Neuronal stem cell (in vitro differentiated cells): ENCODE results near the gene PPDPF.

Experiments
- DNase-seq: peaks from one replicate; pipeline ENCODE4 v3.0.0-alpha.2; 2013; ENCODE audit warnings: low spot score
- H2AFZ ChIP-seq: one replicate; pipeline ENCODE4 v1.6.1; 2013; ENCODE audit warnings: mild to moderate bottlenecking, low read length, inconsistent platforms
- H2AK5ac ChIP-seq: 2 replicates; pipeline ENCODE4 v1.6.1; 2013; ENCODE audit warnings: low read depth, mild to moderate bottlenecking, inconsistent platforms, low read length, moderate library complexity, mixed read lengths
- H2BK120ac ChIP-seq: 2 replicates; pipeline ENCODE4 v1.6.1; 2013; ENCODE audit warnings: low read depth, mild to moderate bottlenecking, inconsistent platforms, low read length, moderate library complexity, mixed read lengths
- H2BK12ac ChIP-seq: one replicate; pipeline ENCODE4 v1.6.1; 2013; ENCODE audit warnings: low read length, inconsistent platforms
- H2BK15ac ChIP-seq: 2 replicates; pipeline ENCODE4 v1.6.1; 2013; ENCODE audit warnings: mild to moderate bottlenecking, low read length, inconsistent platforms, mixed read lengths
- H2BK5ac ChIP-seq: one replicate; pipeline ENCODE4 v1.6.1; 2013; ENCODE audit warnings: inconsistent platforms, mild to moderate bottlenecking, low read length, moderate library complexity
- H3K14ac ChIP-seq: one replicate; pipeline ENCODE4 v1.6.1; 2013; ENCODE audit warnings: low read length, inconsistent platforms
- H3K18ac ChIP-seq: 2 replicates; pipeline ENCODE4 v1.6.1; 2013; ENCODE audit warnings: low read length, inconsistent platforms
- H3K23ac ChIP-seq: 2 replicates; pipeline ENCODE4 v1.6.1; 2013; ENCODE audit warnings: low read depth, mild to moderate bottlenecking, mixed read lengths, low read length, inconsistent platforms; ENCODE audit not compliant: poor library complexity
- H3K27ac ChIP-seq: replicated peaks from 3 replicates; pipeline ENCODE4 v1.5.1; 2013; ENCODE audit warnings: low read length, inconsistent platforms
- H3K27me3 ChIP-seq, 3 experiments: 2 replicates each; pipeline ENCODE4 v1.6.1; 2013; ENCODE audit warnings: low read length in 3 of 3, mild to moderate bottlenecking in 2 of 3, inconsistent platforms in 1 of 3, low read depth in 1 of 3, mixed read lengths in 1 of 3, moderate library complexity in 1 of 3; ENCODE audit not compliant: control insufficient read depth in 3 of 3, insufficient read depth in 3 of 3
- H3K36me3 ChIP-seq, 2 donors: replicated peaks in 1 of 2; 2 replicates each; pipeline ENCODE4 v1.6.1; 2013; ENCODE audit warnings: low read length in 2 of 2; ENCODE audit not compliant: control insufficient read depth in 2 of 2, insufficient read depth in 2 of 2
- H3K4ac ChIP-seq: 2 replicates; pipeline ENCODE4 v1.6.1; 2013; ENCODE audit warnings: inconsistent platforms, mild to moderate bottlenecking, low read length, moderate library complexity
- H3K4me1 ChIP-seq, 2 donors: 1 replicate in 1 of 2; 2 replicates in 1 of 2; pipeline ENCODE4 v1.6.1; 2013; ENCODE audit warnings: low read length in 2 of 2, low read depth in 1 of 2; ENCODE audit not compliant: control insufficient read depth in 2 of 2, insufficient read depth in 1 of 2
- H3K4me2 ChIP-seq: one replicate; pipeline ENCODE4 v1.6.1; 2013; ENCODE audit warnings: mild to moderate bottlenecking, low read length, inconsistent platforms; ENCODE audit not compliant: insufficient read depth, poor library complexity, severe bottlenecking
- H3K4me3 ChIP-seq, 2 donors: 2 replicates each; pipeline ENCODE4 v1.5.1; 2013; ENCODE audit warnings: low read length in 2 of 2, mild to moderate bottlenecking in 2 of 2, inconsistent platforms in 1 of 2, moderate library complexity in 1 of 2
- H3K79me1 ChIP-seq: one replicate; pipeline ENCODE4 v1.6.1; 2013; ENCODE audit warnings: low read depth, mild to moderate bottlenecking, inconsistent platforms, low read length, moderate library complexity
- H3K9ac ChIP-seq: one replicate; pipeline ENCODE4 v1.6.1; 2013; ENCODE audit warnings: mild to moderate bottlenecking, low read depth, low read length, inconsistent platforms; ENCODE audit not compliant: poor library complexity
- H3K9me3 ChIP-seq, 2 donors: replicated peaks in 1 of 2; 2 replicates each; pipeline versions ENCODE3 to v1.6.1; 2013; ENCODE audit warnings: low read length in 2 of 2, mild to moderate bottlenecking in 2 of 2, inconsistent platforms in 1 of 2, low read depth in 1 of 2, mixed read lengths in 1 of 2, moderate library complexity in 1 of 2; ENCODE audit not compliant: control insufficient read depth in 2 of 2, insufficient read depth in 1 of 2
- H4K8ac ChIP-seq: one replicate; pipeline ENCODE4 v1.6.1; 2013; ENCODE audit warnings: low read depth, mild to moderate bottlenecking, inconsistent platforms, low read length, moderate library complexity
- H4K91ac ChIP-seq: one replicate; pipeline ENCODE4 v1.6.1; 2013; ENCODE audit warnings: low read length, low read depth, mild to moderate bottlenecking, inconsistent platforms; ENCODE audit not compliant: poor library complexity
- WGBS, 2 donors: extraction: QIAGEN DNeasy Blood & Tissue Kit; methylation state at CpG; one replicate each; pipeline ENCODE4 v1.1.7; 2013; ENCODE audit warnings: missing lambda C conversion rate in 2 of 2, mixed read lengths in 1 of 2; ENCODE audit not compliant: insufficient read length in 2 of 2, insufficient replicate concordance in 1 of 2; ENCODE audit errors: extremely low coverage in 2 of 2; 5-methylcytosine and 5-hydroxymethylcytosine counted together

PPDPF gene

DNA sequence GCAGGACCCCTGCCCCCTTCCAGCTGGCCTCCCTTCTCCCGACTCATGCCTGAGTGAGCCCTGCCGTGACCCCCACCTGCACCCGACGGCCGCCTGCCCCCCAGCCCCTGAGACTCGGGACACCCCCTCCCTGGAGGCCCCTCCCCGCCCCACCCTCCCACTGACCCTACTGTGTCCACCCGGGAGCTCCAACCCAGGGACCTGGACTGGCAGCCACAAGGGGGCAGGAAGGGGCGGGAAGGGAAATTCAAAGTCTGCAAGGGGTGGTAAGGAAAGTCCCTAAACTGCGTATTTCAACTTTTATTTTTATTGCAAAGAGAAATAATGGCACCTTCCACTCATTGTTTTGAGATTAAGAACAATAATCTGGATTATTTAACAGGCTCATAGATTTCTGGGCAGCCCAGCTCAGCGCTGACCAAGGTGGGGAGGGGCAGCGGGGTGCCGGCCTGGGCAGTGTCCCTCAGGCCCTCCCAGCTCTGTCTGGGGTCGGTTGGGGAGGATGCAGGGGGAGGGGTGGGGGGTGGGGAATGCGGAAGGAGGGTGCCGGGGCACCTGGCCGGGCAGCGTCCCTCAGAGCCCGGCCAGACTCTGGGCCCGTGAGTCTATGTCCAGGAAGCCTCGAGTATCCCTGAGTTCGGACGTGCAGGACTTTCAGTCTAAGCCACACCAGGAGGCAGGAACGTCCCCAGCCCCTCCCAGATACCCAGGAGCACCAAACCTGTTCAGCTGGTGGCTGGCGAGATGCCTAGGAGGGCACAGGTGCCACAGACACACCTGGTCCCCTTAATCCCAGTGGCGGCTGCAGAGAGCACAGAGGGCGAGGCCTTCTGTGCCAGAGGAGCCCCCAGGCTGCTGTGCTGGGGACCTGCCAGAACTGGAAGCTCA, 17.9 kb downstream of the PPDPF start:
- Histone ChIP-seq H2BK15ac (peak overlapping the region; percentile 82), H2AFZ (peak overlapping the region; percentile 84), H2BK5ac (peak overlapping the region; percentile 75), H3K9me3 (no peaks in the 10 kb centered on the region), H4K91ac (no peak overlapping the region), H3K9ac (no peak overlapping the region), H3K36me3 (no peaks in the 10 kb centered on the region), H3K4ac (no peak overlapping the region), H3K27ac (no peak overlapping the region), H2AK5ac (peak overlapping the region; percentile 63), H3K4me1 (peaks cover 16 to 21% of the 10 kb centered on the region in 2 donors), H3K4me2 (peak overlapping the region; percentile 45), H2BK120ac (no peak overlapping the region), H3K14ac (no peak overlapping the region), H2BK12ac (no peak overlapping the region), H3K23ac (peak overlapping the region; percentile 80), H3K27me3 (peaks cover 0 to 20% (median 0%) of the 10 kb centered on the region in 3 experiments), H3K79me1 (no peaks in the 10 kb centered on the region), H4K8ac (no peak overlapping the region), H3K18ac (peak overlapping the region; percentile 44), H3K4me3 (peak overlapping the region in 1 of 2 donors; percentile 27)
- no CpG with 5 or more reads among the region's 27 CpGs for WGBS, 2 donors
- DNase-seq: no peak

DNA sequence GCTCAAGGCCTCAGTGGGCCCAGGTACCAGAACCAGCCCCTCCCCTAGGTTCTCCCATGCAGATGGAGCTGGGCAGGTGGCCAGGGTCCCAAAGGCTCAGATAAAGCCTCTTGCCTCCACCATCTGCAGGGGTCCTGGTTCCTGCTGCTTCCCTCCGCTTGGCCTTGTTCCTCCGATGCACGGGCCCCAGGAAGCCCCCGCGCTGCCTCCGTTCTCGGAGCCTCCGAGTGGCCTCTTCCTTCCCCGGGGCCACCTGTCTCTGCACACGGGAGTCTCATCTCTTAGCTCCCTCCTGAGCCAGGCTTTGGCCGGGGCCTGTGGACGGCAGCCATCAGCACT, 18.5 kb downstream of the PPDPF start:
- Histone ChIP-seq H4K91ac (no peak overlapping the region), H3K79me1 (no peaks in the 10 kb centered on the region), H2AK5ac (no peak overlapping the region), H3K23ac (no peak overlapping the region), H3K36me3 (no peaks in the 10 kb centered on the region), H3K9me3 (no peaks in the 10 kb centered on the region), H3K4me1 (peaks cover 16 to 21% of the 10 kb centered on the region in 2 donors), H3K4me3 (no peak overlapping the region), H2BK120ac (no peak overlapping the region), H3K14ac (no peak overlapping the region), H2BK12ac (no peak overlapping the region), H2BK15ac (peak overlapping the region; percentile 82), H3K27ac (no peak overlapping the region), H3K4ac (no peak overlapping the region), H3K18ac (no peak overlapping the region), H3K27me3 (peaks cover 0 to 21% (median 0%) of the 10 kb centered on the region in 3 experiments), H2AFZ (no peak overlapping the region), H4K8ac (no peak overlapping the region), H2BK5ac (no peak overlapping the region), H3K4me2 (no peak overlapping the region), H3K9ac (no peak overlapping the region)
- no peak for DNase-seq
- WGBS, 2 donors: no CpG with 5 or more reads among the region's 12 CpGs

DNA sequence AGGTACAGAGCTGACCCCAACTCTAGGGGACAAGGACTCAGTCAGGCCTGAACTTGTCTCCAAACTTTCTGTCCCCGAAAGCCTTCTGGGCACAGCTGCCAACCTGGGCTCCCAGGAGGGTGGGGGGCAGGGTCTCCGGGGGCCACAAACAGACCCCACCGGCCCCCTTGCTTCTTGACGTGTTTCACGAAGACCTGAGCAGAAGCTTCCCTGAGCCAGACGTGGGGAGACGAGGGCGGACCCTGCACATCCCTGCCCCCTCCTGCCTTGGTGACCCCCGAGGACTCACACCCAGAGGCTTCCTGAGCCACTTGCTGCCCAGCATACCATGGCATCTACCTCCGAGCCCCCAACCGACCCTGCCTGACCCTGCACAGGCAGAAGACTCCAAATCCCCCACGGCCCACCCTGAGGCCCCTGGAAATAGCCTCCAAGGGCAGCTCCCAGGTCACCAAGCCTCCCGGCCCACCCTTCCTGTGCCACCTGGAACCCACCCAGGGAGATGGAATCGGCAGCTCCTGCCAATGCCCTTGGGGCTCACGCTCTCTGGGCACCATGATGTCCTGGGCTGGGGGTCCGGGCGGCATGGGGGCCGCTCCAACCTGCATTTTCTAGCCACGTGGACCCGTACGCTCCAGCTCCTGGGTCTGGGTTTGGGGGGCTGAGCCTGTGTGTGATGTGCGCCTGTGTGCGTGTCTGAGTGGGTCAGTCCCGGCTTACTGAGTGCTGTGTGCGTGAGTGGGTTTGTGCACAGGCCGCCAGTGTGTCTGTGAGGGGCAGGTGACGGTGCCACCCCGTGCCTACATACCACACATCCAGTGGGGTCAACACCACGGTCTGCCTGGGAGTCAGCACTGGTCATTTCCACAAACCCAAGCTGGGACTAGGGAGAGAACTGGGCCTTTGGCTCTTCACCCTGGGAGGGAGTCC, 19.1 kb downstream of the PPDPF start:
- peak overlapping the region; percentile 82 for H3K14ac ChIP-seq

More for the DNA sequence above, 19.1 kb downstream of the PPDPF start:
- peak overlapping the region in 1 of 2 donors; percentile 4 for H3K4me3 ChIP-seq
- no peak for DNase-seq
- H2AFZ ChIP-seq: peak overlapping the region; percentile 49
- peak overlapping the region; percentile 82 for H2BK5ac ChIP-seq
- H4K91ac ChIP-seq: no peak overlapping the region
- H3K27me3 ChIP-seq: peaks cover 0 to 27% (median 0%) of the 10 kb centered on the region in 3 experiments
- H2BK12ac ChIP-seq: no peak overlapping the region
- no peak overlapping the region for H3K4ac ChIP-seq
- no peaks in the 10 kb centered on the region for H3K9me3 ChIP-seq
- no peaks in the 10 kb centered on the region for H3K79me1 ChIP-seq
- H3K9ac ChIP-seq: no peak overlapping the region
- H3K23ac ChIP-seq: peak overlapping the region; percentile 68
- H3K36me3 ChIP-seq: no peaks in the 10 kb centered on the region
- peak overlapping the region; percentile 36 for H2BK120ac ChIP-seq
- peak overlapping the region; percentile 91 for H2BK15ac ChIP-seq
- H4K8ac ChIP-seq: no peak overlapping the region
- no peak overlapping the region for H3K18ac ChIP-seq
- peak overlapping the region; percentile 41 for H2AK5ac ChIP-seq
- no CpG with 5 or more reads among the region's 29 CpGs for WGBS, 2 donors
- no peak overlapping the region for H3K27ac ChIP-seq
- no peak overlapping the region for H3K4me2 ChIP-seq
- H3K4me1 ChIP-seq: peaks cover 16 to 20% of the 10 kb centered on the region in 2 donors
